ENCODE data around the gene PLOD3. TPM values are rescaled to one million over a fixed set of nuclear protein-coding genes. Genes with fewer than 3 reads are reported as not detected.

Gene PLOD3
- total RNA-seq, 1 experiment from 2014 or later, result 134 TPM

DNA sequence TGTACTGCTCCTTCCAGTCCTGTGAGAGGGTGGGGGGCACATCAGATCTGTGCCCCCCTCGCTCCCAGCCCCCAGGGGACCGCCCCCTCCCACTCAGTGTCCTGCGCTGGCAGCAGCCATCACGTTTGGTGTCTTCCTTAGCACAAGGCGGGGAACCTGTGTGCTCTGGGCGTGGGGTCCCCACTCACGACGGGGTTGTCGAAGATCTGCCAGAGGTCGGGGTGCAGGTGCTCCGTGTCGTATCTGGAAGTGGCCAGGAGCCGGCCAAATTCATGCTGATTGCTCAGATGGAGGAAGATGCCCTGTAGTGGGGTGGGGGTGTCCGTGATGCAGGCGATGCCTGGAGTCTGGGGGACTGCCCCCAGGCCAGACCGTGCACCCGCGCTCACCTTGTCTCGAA, 7.2 kb downstream of the PLOD3 start:
- H3K4me3 Mint-ChIP-seq (ENCODE audit: unreplicated experiment), result no peak overlapping the region
- TF ChIP-seq, protein P1, sequence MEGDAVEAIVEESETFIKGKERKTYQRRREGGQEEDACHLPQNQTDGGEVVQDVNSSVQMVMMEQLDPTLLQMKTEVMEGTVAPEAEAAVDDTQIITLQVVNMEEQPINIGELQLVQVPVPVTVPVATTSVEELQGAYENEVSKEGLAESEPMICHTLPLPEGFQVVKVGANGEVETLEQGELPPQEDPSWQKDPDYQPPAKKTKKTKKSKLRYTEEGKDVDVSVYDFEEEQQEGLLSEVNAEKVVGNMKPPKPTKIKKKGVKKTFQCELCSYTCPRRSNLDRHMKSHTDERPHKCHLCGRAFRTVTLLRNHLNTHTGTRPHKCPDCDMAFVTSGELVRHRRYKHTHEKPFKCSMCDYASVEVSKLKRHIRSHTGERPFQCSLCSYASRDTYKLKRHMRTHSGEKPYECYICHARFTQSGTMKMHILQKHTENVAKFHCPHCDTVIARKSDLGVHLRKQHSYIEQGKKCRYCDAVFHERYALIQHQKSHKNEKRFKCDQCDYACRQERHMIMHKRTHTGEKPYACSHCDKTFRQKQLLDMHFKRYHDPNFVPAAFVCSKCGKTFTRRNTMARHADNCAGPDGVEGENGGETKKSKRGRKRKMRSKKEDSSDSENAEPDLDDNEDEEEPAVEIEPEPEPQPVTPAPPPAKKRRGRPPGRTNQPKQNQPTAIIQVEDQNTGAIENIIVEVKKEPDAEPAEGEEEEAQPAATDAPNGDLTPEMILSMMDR (IDR thresholded peaks at IDR 0.05; ENCODE audit: unreplicated experiment), result no peak
- peaks cover 70% of the 10 kb centered on the region for H3K36me3 Mint-ChIP-seq (ENCODE audit: insufficient read depth, unreplicated experiment)
- ChIA-PET CTCF (interaction anchor here (0.6 to 1.7 kb wide), 2 partner anchors 18 to 58 kb away, joined by 3 to 14 read pairs; no protein-coding TSS in a partner anchor), POLR2A (no interaction called here)
- intact Hi-C loops (cut with micrococcal nuclease), result no loop called here
- H3K27ac Mint-ChIP-seq (ENCODE audit: low read depth, unreplicated experiment), result no peak overlapping the region
- peaks cover 4% of the 10 kb centered on the region for H3K4me1 Mint-ChIP-seq (ENCODE audit: insufficient read depth, unreplicated experiment)
- no TSS peak for BruUV-seq (replicated peaks)
- no peaks in the 10 kb centered on the region for H3K27me3 Mint-ChIP-seq (ENCODE audit: insufficient read depth, unreplicated experiment)
- no peaks in the 10 kb centered on the region for H3K9me3 Mint-ChIP-seq (ENCODE audit: unreplicated experiment)
- DNase-seq (ENCODE audit: unreplicated experiment), result no peak

DNA sequence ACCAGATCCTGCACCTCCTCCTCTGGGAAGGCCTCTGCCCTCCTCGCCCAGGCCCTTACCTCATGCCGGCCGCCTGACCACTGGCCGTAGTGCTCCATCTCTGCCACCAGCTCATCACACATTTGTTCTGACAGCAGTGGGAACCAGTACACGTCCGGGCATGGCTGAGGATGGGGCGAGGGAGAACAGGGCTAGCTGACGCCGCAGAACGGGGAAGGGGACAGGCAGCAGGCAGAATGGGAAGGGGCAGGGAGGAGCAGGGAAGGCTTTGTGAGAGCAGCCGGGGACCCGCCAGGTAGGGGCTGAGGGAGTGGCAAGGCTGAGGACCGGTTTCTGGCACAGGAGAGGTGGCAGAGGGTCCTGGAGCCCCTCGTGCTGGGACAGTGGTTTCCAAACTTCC, 8.6 kb downstream of the PLOD3 start:
- no peaks in the 10 kb centered on the region for H3K27me3 Mint-ChIP-seq (ENCODE audit: insufficient read depth, unreplicated experiment)
- TF ChIP-seq, protein P1 (IDR thresholded peaks at IDR 0.05; ENCODE audit: unreplicated experiment), result no peak
- no peak overlapping the region for H3K4me3 Mint-ChIP-seq (ENCODE audit: unreplicated experiment)
- ChIA-PET CTCF (interaction anchor here (0.6 to 1.1 kb wide), 4 partner anchors 40 to 155 kb away, joined by 3 to 4 read pairs (median 3); no protein-coding TSS in a partner anchor), POLR2A (interaction anchor here (0.6 kb wide), 1 partner anchor 1102 kb away, joined by 3 read pairs; no protein-coding TSS in a partner anchor)
- no peaks in the 10 kb centered on the region for H3K4me1 Mint-ChIP-seq (ENCODE audit: insufficient read depth, unreplicated experiment)
- no TSS peak for BruUV-seq (replicated peaks)
- no peak for DNase-seq (ENCODE audit: unreplicated experiment)
- H3K27ac Mint-ChIP-seq (ENCODE audit: low read depth, unreplicated experiment), result no peak overlapping the region
- peaks cover 57% of the 10 kb centered on the region for H3K36me3 Mint-ChIP-seq (ENCODE audit: insufficient read depth, unreplicated experiment)
- intact Hi-C loops (cut with micrococcal nuclease), result no loop called here
- H3K9me3 Mint-ChIP-seq (ENCODE audit: unreplicated experiment), result no peaks in the 10 kb centered on the region

DNA sequence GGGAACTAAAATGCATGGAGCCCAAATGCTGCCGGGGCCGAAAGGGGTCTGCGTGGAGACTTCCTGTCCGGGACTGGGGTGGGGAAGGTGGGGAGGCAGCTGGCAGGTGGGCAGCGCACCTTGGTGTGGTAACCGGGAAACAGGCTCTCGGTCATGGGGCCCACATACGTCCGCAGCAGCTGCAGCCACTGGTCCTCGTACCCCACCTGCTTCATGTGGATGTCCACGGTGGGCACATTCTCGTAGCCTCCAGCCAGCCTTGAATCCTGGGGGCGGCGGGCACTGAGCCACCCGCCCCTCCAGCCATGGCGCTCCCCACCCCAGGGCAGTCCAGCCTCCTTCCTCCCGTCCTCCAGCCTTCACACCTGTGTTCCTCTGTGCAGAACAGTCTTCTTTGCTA, 9.9 kb downstream of the PLOD3 start:
- ChIA-PET POLR2A (no interaction called here), CTCF (interaction anchor here (0.6 kb wide), 1 partner anchor 19 kb away, joined by 3 read pairs; no protein-coding TSS in a partner anchor)
- H3K9me3 Mint-ChIP-seq (ENCODE audit: unreplicated experiment), result no peaks in the 10 kb centered on the region
- no peaks in the 10 kb centered on the region for H3K27me3 Mint-ChIP-seq (ENCODE audit: insufficient read depth, unreplicated experiment)
- H3K27ac Mint-ChIP-seq (ENCODE audit: low read depth, unreplicated experiment), result no peak overlapping the region
- no peaks in the 10 kb centered on the region for H3K4me1 Mint-ChIP-seq (ENCODE audit: insufficient read depth, unreplicated experiment)
- peaks cover 44% of the 10 kb centered on the region for H3K36me3 Mint-ChIP-seq (ENCODE audit: insufficient read depth, unreplicated experiment)
- intact Hi-C loops (cut with micrococcal nuclease), result no loop called here
- TF ChIP-seq, protein P1 (IDR thresholded peaks at IDR 0.05; ENCODE audit: unreplicated experiment), result no peak
- no peak for DNase-seq (ENCODE audit: unreplicated experiment)
- no peak overlapping the region for H3K4me3 Mint-ChIP-seq (ENCODE audit: unreplicated experiment)
- BruUV-seq (replicated peaks), result no TSS peak

DNA sequence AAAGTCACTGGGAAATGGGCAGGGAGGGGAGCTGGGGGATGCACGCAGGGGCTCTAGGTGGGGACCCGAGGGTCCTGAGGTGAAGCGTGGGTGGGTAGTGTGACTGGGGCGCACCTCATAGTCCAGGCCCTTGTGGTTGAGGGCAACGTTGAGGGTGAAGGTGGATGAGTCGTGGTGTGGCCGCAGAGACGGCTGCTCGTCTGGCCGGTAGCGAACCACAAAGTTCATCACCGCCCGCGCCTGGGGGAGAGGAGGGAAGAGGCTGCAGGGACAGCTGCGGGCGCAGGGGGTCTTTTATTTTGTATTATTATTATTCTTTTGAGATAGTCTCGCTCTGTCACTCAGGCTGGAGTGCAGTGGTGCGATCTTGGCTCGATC, 10.7 kb downstream of the PLOD3 start:
- ChIA-PET POLR2A (interaction anchor here (0.6 to 1.3 kb wide), 2 partner anchors 10 to 332 kb away, joined by 3 read pairs; partner anchors contain the start of gene SRRT), CTCF (no interaction called here)
- no peak overlapping the region for H3K27ac Mint-ChIP-seq (ENCODE audit: low read depth, unreplicated experiment)
- TF ChIP-seq, protein P1 (IDR thresholded peaks at IDR 0.05; ENCODE audit: unreplicated experiment), result no peak
- H3K36me3 Mint-ChIP-seq (ENCODE audit: insufficient read depth, unreplicated experiment), result peaks cover 38% of the 10 kb centered on the region
- DNase-seq (ENCODE audit: unreplicated experiment), result no peak
- intact Hi-C loops (cut with micrococcal nuclease), result no loop called here
- H3K4me1 Mint-ChIP-seq (ENCODE audit: insufficient read depth, unreplicated experiment), result no peaks in the 10 kb centered on the region
- no peaks in the 10 kb centered on the region for H3K9me3 Mint-ChIP-seq (ENCODE audit: unreplicated experiment)
- no peak overlapping the region for H3K4me3 Mint-ChIP-seq (ENCODE audit: unreplicated experiment)
- H3K27me3 Mint-ChIP-seq (ENCODE audit: insufficient read depth, unreplicated experiment), result no peaks in the 10 kb centered on the region
- no TSS peak for BruUV-seq (replicated peaks)
